Nephron (organoid): ENCODE results near the gene SPOCK2.
"Not testable (repeated sequence)": the region's sequence is repeated elsewhere in the genome, so short reads cannot be mapped to it uniquely, and the experiment has no call there.

Experiments used
- H3K27ac Mint-ChIP-seq, 3 experiments: 2 replicates each; pipeline ENCODE4 v1.8.0; 2020; ENCODE audit warnings: mixed read lengths in 3 of 3, mild to moderate bottlenecking in 2 of 3, moderate library complexity in 1 of 3
- H3K27me3 Mint-ChIP-seq: 2 replicates; pipeline ENCODE4 v1.8.0; 2021; ENCODE audit warnings: low read depth, mild to moderate bottlenecking, moderate library complexity, mixed read lengths
- H3K36me3 Mint-ChIP-seq: 2 replicates; pipeline ENCODE4 v1.8.0; 2020; ENCODE audit warnings: low read depth, mixed read lengths
- H3K4me1 Mint-ChIP-seq: 2 replicates; pipeline ENCODE4 v1.8.0; 2020; ENCODE audit warnings: mixed read lengths
- H3K4me3 Mint-ChIP-seq, 3 experiments: 2 replicates each; pipeline ENCODE4 v1.8.0; 2020; ENCODE audit warnings: mild to moderate bottlenecking in 3 of 3, mixed read lengths in 3 of 3, moderate library complexity in 2 of 3
- H3K9me3 Mint-ChIP-seq: 2 replicates; pipeline ENCODE4 v1.8.0; 2020; ENCODE audit warnings: mixed read lengths
- TF ChIP-seq, protein P1 (sequence below), 3 experiments: fragments of 200-600 bp; sonication (generic); IDR thresholded peaks; one replicate each; pipeline ENCODE4 v1.5.0; 2021; ENCODE audit warnings: antibody characterized with exemption in 3 of 3; ENCODE audit not compliant: unreplicated experiment in 3 of 3

SPOCK2 gene, protein sequence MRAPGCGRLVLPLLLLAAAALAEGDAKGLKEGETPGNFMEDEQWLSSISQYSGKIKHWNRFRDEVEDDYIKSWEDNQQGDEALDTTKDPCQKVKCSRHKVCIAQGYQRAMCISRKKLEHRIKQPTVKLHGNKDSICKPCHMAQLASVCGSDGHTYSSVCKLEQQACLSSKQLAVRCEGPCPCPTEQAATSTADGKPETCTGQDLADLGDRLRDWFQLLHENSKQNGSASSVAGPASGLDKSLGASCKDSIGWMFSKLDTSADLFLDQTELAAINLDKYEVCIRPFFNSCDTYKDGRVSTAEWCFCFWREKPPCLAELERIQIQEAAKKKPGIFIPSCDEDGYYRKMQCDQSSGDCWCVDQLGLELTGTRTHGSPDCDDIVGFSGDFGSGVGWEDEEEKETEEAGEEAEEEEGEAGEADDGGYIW

DNA sequence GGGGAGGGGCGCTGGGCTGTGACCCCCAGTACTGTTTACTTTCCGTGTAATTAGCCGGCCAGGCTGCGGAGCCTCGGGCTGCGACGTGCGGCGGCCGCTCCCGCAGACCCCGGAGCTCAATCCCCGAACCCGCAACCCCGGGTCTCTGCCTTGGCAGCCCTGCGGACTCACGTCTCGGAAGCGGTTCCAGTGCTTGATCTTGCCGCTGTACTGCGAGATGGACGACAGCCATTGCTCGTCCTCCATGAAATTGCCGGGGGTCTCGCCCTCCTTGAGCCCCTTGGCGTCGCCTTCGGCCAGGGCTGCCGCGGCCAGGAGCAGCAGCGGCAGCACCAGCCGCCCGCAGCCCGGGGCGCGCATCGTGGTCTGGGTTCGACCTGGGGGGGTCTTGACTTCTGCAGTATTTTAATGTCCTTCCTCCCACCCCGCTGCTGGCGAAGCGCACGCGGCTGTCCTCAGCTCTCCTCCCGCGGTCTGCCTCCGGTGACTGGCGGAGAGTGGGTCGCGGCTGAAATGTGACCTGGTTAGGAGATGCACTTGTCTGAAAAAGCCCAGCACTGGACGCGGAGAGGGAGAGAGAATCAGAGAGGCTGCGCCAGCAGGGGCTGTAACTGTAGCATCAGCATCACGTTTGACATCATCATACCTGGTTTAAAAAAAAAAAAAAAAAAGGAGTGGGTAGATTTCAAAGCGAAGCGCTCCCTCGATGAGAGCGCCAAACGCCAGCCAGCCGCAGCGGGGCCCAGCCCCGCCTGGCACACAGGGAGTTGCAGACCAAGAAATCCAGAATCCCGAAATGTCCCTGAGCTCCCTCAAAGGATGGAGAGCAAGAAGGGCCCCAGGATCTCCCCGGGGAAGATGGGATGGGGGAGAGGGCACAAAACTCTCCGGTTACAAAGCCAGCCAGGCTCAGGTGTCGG, at the start of gene SPOCK2:
TSS of gene SPOCK2 (minus strand) at position 583 of the 920 bp plus-strand sequence. CDS start at position 360, 223 bp downstream.
- H3K4me1 Mint-ChIP-seq = peaks cover 33% of the 10 kb centered on the region
- peaks cover 5% of the 10 kb centered on the region for H3K36me3 Mint-ChIP-seq
- H3K4me3 Mint-ChIP-seq = peak within 1 kb of the TSS; percentile 83 to 88 (median 84)
- TF ChIP-seq, protein P1, sequence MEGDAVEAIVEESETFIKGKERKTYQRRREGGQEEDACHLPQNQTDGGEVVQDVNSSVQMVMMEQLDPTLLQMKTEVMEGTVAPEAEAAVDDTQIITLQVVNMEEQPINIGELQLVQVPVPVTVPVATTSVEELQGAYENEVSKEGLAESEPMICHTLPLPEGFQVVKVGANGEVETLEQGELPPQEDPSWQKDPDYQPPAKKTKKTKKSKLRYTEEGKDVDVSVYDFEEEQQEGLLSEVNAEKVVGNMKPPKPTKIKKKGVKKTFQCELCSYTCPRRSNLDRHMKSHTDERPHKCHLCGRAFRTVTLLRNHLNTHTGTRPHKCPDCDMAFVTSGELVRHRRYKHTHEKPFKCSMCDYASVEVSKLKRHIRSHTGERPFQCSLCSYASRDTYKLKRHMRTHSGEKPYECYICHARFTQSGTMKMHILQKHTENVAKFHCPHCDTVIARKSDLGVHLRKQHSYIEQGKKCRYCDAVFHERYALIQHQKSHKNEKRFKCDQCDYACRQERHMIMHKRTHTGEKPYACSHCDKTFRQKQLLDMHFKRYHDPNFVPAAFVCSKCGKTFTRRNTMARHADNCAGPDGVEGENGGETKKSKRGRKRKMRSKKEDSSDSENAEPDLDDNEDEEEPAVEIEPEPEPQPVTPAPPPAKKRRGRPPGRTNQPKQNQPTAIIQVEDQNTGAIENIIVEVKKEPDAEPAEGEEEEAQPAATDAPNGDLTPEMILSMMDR (IDR thresholded peaks at IDR 0.05; ENCODE audit: unreplicated experiment in 3 of 3) = no peak
- peaks cover 63% of the 10 kb centered on the region for H3K27me3 Mint-ChIP-seq
- peak within 1 kb of the TSS; percentile 83 to 96 (median 94) for H3K27ac Mint-ChIP-seq
- no peaks in the 10 kb centered on the region for H3K9me3 Mint-ChIP-seq

DNA sequence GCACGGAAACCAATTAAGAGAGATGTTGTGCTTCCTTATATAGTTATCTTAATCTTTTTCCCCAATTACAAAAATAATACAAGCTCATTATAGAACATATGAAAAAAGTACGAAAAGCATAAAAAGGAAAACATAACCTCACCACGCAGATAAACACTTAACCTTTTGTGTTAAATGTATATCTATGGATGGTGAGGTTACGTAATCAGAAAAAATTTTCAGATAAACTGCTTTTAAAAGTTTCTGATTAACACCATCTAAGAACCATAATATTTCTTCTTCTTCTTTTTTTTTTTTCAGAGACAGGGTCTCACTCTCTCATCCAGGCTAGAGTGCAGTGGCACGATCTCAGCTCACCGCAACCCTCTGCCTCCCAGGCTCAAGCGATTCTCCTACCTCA, 49.2 kb upstream of the SPOCK2 start:
- no peaks in the 10 kb centered on the region for H3K9me3 Mint-ChIP-seq
- H3K27me3 Mint-ChIP-seq = no peaks in the 10 kb centered on the region
- peaks cover 23% of the 10 kb centered on the region for H3K36me3 Mint-ChIP-seq
- no peaks in the 10 kb centered on the region for H3K4me1 Mint-ChIP-seq
- TF ChIP-seq, protein P1 (IDR thresholded peaks at IDR 0.05; ENCODE audit: unreplicated experiment in 3 of 3) = no peak
- no peak overlapping the region for H3K4me3 Mint-ChIP-seq
- H3K27ac Mint-ChIP-seq = no peak overlapping the region

DNA sequence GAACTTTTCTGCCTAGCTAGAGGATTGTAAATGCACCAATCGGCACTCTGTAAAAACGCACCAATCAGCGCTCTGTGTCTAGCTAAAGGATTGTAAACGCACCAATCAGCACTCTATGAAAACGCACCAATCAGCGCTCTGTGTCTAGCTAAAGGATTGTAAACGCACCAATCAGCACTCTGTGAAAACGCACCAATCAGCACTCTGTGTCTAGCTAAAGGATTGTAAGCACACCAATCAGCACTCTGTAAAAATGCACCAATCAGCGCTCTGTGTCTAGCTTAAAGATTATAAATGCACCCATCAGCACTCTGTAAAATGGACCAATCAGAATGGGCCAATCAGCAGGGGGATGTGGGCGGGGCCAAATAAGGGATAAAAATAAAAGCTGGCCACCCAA, 47.9 kb upstream of the SPOCK2 start:
- H3K36me3 Mint-ChIP-seq = peaks cover 23% of the 10 kb centered on the region
- H3K27ac Mint-ChIP-seq, H3K9me3 Mint-ChIP-seq, H3K4me1 Mint-ChIP-seq, H3K27me3 Mint-ChIP-seq, H3K4me3 Mint-ChIP-seq: not testable (repeated sequence)

DNA sequence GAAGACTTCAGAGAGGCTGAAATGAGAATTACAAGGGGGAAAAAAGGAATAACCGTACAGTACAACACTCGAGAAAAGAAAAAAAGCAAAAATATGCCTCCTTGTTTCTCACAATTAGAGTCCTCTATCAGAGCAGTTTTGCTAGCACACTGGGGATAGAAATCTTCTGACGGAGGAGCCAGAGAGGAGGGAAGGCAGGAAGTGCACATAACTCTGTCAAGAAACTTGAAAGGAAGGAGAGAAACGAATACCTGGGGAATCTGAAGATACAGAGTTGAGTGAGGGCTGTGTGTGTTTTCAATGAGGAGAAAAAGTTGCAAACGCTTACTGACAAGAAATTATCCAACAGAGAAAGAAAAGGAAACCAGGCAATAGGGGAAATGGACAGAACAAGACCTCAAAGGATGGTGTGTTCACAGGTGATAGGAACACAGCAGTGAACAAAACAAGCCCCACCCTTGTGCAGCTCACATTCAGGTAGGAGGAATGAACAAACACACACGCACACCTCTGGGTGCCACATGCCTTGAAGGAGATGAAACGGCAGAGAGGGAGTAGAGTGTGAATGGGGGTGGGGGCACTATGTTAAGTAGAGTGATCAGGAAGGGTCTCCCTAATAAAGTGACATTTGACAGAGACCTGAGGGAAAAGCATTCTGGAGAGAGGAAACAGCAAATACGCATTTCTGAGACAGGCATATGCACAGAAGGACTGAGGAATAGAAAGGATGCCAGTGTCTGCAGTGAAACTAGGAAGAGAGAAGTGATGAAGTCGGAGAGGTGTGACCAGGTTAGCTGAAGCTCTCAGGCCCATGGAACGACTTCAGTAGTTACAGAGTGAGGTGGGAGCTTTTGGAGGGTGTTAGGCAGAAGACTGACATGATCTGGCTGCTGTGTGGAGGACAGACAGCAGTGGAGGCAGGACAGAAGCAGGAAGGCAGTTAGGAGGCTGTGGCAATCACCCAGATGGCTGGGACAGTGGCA, 46.7 kb upstream of the SPOCK2 start:
- Mint-ChIP-seq H3K4me1 (no peaks in the 10 kb centered on the region), H3K9me3 (no peaks in the 10 kb centered on the region), H3K27ac (peak overlapping the region in 1 of 3 experiments; percentile 35), H3K27me3 (no peaks in the 10 kb centered on the region), H3K4me3 (no peak overlapping the region), H3K36me3 (peaks cover 23% of the 10 kb centered on the region)
- TF ChIP-seq, protein P1 (IDR thresholded peaks at IDR 0.05; ENCODE audit: unreplicated experiment in 3 of 3) = no peak

DNA sequence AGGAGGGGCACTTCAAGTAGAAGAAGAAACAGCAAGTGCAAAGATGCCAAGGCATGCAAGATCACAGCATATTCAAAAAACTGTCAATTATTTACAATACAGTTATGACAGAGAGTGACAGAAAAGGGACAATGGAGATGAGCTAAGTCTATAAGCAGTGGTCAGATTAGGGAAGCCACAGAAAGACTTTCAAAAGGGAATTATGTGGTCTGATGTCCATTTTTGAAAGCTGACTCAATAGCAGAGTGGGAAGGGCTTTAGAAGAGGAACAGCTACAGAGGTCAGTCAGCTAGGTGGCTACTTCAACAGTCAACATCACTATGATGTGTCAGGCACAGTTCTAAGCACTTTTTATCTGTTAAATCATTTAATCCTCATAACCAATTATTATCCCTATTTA, 45.2 kb upstream of the SPOCK2 start:
- H3K4me1 Mint-ChIP-seq = no peaks in the 10 kb centered on the region
- TF ChIP-seq, protein P1 (IDR thresholded peaks at IDR 0.05; ENCODE audit: unreplicated experiment in 3 of 3) = no peak
- H3K36me3 Mint-ChIP-seq = peaks cover 27% of the 10 kb centered on the region
- H3K27me3 Mint-ChIP-seq = no peaks in the 10 kb centered on the region
- no peak overlapping the region for H3K4me3 Mint-ChIP-seq
- no peaks in the 10 kb centered on the region for H3K9me3 Mint-ChIP-seq
- no peak overlapping the region for H3K27ac Mint-ChIP-seq
